C1 segment of cervical spinal cord (tissue), 14 donors: ENCODE results near the gene ENPP6.

Experiments
- DNase-seq, 14 donors: peaks; one replicate each; lab custom pipeline; 2025; lab: John Stamatoyannopoulos, UW

The ENPP6 gene

DNA sequence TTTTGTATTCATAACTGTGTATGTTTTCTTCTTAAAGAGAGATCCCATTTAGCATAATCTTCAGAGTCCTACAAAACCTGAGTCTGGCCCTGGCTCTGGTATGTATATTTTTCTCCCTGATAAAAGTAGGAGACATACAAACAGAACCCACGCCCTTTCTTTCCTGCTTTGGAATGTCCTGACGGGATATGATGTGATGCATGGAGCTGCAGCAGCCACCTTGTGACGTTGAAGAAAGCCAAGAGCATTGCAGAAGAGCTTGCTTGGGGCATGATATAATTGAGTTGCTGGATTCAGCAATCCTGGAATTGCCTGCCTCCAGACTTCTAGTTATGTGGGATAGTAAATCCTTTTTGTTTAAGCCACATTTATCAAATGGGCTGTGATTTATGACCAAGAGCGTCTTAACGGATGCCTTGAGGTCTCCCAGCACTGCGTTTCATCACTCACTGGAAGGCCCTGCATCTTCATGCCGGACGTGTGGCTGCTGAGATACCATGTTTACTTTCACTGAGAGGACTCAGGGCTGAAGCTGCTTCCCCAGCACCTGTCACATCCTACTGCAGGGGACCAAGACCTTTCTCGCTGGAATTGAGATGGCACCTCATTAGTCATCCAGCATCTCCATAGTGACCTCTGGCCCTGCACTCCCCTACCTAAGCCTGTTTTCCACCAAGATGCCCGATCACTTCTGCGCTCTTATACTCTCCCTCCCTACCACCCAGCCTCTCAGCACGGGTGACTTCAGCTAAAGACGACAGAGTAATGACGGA, 107.0 kb downstream of the ENPP6 start:
- no peak for DNase-seq

GRCh38 chr4:184108006-184108501, 109.6 kb downstream of the ENPP6 start:
- no peak for DNase-seq

- no peak for DNase-seq
Observed at GRCh38 chr4:184104419-184105101, 113.1 kb downstream of the ENPP6 start.

- peak in 1 of 14 donors; percentile 49 for DNase-seq
Observed at GRCh38 chr4:184103527-184104264, 114.0 kb downstream of the ENPP6 start.

- DNase-seq: no peak
Observed at GRCh38 chr4:184102927-184103326, 114.7 kb downstream of the ENPP6 start.

DNA sequence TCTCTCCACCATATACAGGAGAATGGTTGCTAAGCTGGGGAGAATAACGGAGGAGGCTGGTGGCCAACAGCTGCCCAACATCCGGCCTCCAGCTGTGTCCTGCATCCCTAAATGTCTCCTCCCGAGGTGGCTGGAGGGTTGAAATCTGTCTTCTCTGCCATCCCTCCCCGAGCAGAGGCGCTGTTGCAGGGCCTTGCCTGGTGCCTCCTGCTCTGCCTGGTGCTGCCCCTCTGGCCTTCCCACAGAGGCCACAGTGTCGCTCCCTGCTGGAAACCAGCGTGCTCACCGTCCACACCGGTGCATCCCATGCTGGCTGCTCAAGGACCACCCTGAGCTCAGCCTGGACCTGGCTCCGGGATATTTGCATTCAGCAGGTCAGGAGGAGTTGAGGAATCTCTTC, 115.2 kb downstream of the ENPP6 start:
- no peak for DNase-seq

GRCh38 chr4:184101711-184102110, 116.0 kb downstream of the ENPP6 start:
- DNase-seq: no peak

- peak in 9 of 14 donors; percentile 4 to 64 (median 36) for DNase-seq
Observed at GRCh38 chr4:184100297-184100885, 117.3 kb downstream of the ENPP6 start.

GRCh38 chr4:184099535-184099966, 118.1 kb downstream of the ENPP6 start:
- DNase-seq: no peak

- no peak for DNase-seq
Observed at GRCh38 chr4:184099000-184099399, 118.7 kb downstream of the ENPP6 start.

GRCh38 chr4:184097815-184098214, 119.9 kb downstream of the ENPP6 start:
- no peak for DNase-seq

DNA sequence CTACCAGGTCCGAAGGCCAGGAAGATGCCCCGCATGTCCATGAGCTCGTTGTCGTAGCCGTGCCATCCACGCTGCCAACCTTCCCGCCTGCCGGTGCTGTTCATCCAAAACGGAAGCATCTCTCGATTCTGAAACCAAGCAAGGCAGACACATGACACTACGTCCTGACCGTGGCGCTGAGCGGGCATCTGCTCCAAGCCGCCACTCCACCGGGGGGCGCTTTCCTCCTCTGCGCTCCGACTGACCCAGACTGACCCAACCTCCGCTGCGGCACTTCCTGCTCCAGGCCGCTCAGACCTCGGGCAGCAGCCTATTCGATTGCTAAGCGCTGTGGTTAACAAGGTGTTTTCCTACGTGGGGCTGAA, 120.5 kb downstream of the ENPP6 start:
- peak in 9 of 14 donors; percentile 10 to 48 (median 37) for DNase-seq

DNA sequence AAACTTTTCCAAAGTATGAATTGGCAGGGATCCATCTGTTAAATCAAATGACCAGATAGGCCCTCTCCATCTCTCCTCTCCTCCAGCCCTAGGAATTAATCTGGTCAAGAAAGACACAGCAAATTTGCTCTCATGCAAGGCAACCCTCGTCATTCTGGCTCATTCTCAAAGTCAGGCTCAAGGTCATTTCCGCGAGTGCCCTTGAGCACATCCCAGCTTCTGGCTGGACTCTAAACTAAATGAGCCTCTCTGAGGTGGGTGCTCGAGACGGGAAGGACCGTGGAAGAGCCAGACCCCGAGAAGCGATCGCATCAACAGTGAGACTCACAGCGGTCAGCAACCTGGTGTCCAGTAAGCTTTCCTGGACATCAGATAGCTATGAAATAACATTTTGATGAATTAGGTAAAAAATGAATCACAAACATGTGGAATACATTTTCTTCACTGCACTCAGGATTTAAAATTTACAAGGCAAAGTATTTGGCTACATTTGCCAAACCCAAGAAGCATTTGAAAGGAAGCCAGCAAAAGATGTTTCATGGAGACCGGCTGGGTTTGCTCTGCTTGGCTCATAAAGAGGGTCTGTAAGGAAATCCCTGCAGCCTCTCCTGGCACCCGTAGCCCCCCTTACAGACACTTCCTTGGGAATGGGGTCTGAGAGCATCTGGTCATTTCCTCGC, 121.0 kb downstream of the ENPP6 start:
- DNase-seq: no peak

DNA sequence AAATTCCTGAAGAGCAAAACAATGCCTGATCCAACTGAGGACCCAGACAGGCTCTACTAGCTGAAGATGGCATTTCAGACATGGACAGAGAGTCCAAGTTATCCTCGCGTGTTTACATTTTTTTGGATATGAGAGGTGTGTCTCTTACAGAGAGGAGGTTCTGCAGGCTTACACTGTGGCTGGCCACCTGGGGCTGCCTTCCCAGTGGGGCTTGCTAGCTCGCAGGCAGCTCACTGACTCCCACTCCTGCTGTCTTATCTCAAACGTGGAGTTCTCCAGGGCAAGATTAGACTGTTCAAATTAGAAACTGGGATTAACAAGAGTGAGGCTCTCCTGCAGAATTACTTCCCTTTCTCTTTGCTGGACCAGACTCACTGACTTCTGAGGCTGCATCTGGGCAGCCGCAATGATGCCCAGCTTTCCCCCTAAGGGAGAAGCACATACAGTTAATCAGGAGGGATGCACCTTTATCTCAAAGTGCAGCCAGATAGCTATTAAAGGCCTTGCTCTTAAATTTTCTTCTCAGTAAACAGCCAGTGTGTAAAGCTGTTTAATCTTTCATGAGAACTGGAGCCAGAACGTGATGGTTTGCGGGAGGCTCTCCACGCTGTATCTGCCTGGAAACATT, 123.0 kb downstream of the ENPP6 start:
- no peak for DNase-seq

GRCh38 chr4:184091986-184092385, 125.7 kb downstream of the ENPP6 start:
- DNase-seq: no peak

DNA sequence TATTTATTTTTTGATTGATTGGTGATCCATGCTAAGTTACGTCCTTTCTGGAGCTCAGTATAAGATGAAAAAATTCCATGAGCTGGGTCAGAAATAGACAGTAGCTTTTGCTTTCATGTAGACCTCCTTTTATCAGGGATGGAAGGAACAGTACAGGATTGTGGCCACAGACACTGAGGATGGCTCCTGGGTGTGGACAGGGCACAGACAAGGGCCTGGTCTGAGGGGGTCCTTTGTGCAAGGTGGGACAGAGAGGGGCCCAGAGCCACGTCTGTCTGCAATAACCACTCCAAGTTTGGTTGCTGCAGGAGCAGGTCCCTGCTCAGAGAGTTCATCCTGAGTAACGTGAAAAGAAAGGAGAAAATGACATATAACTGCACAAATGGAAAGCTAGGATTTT, 127.1 kb downstream of the ENPP6 start:
- no peak for DNase-seq

- no peak for DNase-seq
Observed at GRCh38 chr4:184080674-184081073, 137.0 kb downstream of the ENPP6 start.

DNA sequence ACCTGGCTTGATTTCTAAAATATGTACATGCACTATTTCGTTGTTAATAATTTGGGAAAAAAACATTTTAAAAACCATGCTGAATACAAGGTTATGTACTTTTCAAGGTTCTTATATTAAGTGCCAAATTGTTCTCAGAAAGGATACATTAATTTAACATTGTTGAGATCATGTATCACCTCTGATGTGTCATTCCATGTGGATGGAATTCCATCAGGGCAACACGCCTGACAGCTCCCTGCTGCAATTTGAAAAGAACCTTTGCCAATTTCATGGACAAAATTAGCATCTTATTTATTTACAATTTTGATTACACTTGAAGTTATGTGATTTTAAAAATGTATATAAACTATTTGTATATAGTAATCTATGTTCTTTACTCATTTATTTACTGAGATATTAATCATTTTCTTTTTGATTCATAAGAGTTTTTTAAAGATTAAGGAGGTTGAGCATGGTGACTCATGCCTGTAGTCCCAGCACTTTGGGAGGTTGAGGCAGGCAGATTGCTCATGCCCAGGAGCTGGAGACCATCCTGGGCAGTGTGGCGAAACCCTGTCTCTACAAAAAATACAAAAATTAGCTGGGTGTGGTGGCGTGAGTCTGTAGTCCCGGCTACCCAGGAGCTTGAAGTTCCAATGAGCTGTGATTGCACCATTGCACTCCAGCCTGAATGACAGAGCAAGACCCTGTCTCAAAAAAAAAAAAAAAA, 142.8 kb downstream of the ENPP6 start:
- no peak for DNase-seq

- DNase-seq: no peak
Observed at GRCh38 chr4:184067931-184068554, 149.6 kb downstream of the ENPP6 start.
